ENCODE data around the gene RNF11. TPM values are rescaled to one million over a fixed set of nuclear protein-coding genes. Genes with fewer than 3 reads are reported as not detected.

The RNF11 gene
- total RNA-seq, 1 donor from 2014 or later, result 94.0 TPM

DNA sequence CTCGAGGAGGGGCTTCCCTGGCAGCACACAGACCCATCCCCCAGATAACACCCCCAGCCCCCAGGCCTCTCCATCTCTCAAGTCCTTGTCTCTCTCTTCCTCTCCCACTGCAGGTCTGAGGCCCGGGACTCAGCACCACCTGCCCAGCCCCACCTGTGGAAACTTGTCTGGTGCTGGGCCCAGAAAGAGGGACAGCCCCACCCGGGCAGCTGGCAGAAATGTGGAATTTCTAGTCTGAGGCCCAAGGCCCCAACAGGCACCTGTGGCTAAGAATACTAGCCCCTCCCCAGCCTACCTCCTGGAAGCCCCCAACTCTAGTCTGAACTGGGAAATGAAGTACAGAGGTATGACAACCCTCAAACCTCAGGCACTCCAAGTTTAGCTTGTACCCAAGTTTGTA, 78.9 kb downstream of the RNF11 start:
- no peaks in the 10 kb centered on the region for H3K9me3 ChIP-seq
- H3K36me3 ChIP-seq, result no peaks in the 10 kb centered on the region
- peak overlapping the region; percentile 65 for H3K27ac ChIP-seq
- H3K4me1 ChIP-seq, result peaks cover 14% of the 10 kb centered on the region
- no peak overlapping the region for H3K4me3 ChIP-seq
- no peaks in the 10 kb centered on the region for H3K27me3 ChIP-seq
- TF ChIP-seq, protein P1, sequence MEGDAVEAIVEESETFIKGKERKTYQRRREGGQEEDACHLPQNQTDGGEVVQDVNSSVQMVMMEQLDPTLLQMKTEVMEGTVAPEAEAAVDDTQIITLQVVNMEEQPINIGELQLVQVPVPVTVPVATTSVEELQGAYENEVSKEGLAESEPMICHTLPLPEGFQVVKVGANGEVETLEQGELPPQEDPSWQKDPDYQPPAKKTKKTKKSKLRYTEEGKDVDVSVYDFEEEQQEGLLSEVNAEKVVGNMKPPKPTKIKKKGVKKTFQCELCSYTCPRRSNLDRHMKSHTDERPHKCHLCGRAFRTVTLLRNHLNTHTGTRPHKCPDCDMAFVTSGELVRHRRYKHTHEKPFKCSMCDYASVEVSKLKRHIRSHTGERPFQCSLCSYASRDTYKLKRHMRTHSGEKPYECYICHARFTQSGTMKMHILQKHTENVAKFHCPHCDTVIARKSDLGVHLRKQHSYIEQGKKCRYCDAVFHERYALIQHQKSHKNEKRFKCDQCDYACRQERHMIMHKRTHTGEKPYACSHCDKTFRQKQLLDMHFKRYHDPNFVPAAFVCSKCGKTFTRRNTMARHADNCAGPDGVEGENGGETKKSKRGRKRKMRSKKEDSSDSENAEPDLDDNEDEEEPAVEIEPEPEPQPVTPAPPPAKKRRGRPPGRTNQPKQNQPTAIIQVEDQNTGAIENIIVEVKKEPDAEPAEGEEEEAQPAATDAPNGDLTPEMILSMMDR (IDR thresholded peaks at IDR 0.05), result no peak
- DNase-seq (peak; percentile 76), ATAC-seq (peak; percentile 42)
- intact Hi-C loops (cut with DNase I), result no loop called here

DNA sequence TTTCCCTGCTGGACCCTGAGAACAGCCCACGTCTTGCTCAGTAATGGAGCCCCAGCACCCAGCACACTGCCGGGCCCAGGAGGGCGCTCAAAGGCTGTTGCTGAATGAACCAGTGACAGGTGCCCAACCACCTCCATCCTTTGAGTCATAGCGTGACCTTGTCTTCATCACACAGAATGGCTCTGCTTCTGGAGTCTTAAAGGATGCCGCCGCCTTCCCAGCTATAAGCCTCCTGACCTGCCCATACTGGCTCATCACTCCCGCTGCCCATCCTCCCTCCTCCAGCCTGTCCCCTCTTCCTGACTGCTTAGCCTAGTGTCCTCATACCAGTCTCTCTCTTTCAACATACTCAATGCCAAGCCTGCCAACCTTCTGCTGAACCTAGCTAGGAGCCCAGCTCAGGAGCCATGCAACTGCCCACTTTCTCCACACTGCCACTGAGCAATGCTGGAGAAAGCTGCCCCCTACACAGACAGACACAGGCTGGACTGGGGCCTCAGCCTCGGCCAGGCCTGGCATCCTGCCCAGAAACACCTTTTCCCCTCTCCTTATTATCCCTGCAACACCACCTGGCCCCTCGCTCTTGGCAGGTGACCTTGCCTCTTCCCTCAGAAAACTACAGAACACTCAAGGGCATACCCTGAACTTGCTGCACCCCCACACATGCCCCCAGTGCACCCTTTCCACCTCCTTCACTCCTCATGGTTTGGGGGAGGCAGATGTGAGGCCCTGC, 80.2 kb downstream of the RNF11 start:
- no peak overlapping the region for H3K27ac ChIP-seq
- no peak for ATAC-seq

DNA sequence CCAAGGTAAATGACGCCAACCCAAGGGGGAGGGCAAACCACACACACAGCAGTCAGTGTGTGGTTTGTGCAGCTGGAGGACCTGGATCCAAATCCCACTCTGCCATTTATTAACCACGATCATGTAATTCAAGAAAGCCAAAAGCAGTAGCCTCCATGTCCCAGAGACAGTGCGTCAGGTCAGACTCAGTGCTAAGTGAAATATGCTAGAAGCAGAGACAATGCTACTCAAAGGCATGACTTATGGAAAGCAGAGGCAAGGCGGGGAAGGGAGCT, 80.7 kb downstream of the RNF11 start:
- peaks cover 14% of the 10 kb centered on the region for H3K4me1 ChIP-seq
- H3K4me3 ChIP-seq, result no peak overlapping the region
- no peaks in the 10 kb centered on the region for H3K27me3 ChIP-seq
- H3K27ac ChIP-seq, result no peak overlapping the region
- ATAC-seq (no peak), DNase-seq (no peak)
- TF ChIP-seq, protein P1 (IDR thresholded peaks at IDR 0.05), result no peak
- no peaks in the 10 kb centered on the region for H3K9me3 ChIP-seq
- no peaks in the 10 kb centered on the region for H3K36me3 ChIP-seq
- intact Hi-C loops (cut with DNase I), result no loop called here

More for the DNA sequence above, 80.2 kb downstream of the RNF11 start:
- H3K4me3 ChIP-seq, result no peak overlapping the region
- H3K27me3 ChIP-seq, result no peaks in the 10 kb centered on the region
- TF ChIP-seq, protein P1 (IDR thresholded peaks at IDR 0.05), result no peak
- peaks cover 14% of the 10 kb centered on the region for H3K4me1 ChIP-seq
- peak; percentile 55 for DNase-seq
- H3K36me3 ChIP-seq, result no peaks in the 10 kb centered on the region
- intact Hi-C loops (cut with DNase I), result no loop called here
- H3K9me3 ChIP-seq, result no peaks in the 10 kb centered on the region

DNA sequence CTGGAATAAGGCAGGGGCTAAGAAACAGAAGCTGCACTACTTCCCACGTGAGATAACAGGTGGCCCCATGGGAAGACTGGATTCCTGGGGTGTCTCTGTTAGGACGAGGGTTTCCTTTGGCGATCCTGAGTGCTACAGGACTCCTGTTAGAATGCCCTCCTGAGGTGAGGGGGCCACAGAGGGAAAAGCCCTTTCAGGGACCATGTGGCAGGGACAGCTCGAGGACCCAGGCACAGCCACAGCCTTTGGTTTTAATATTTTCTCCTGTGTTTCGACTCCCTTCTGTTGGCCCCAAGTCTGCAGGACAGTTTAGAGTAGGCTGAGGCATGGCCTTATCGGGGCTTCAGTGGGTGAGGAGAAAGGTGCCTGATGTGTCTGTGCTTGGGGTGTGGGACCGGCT, 81.7 kb downstream of the RNF11 start:
- no peaks in the 10 kb centered on the region for H3K36me3 ChIP-seq
- H3K27me3 ChIP-seq, result no peaks in the 10 kb centered on the region
- TF ChIP-seq, protein P1 (IDR thresholded peaks at IDR 0.05), result no peak
- DNase-seq (no peak), ATAC-seq (no peak)
- peaks cover 14% of the 10 kb centered on the region for H3K4me1 ChIP-seq
- no peak overlapping the region for H3K4me3 ChIP-seq
- intact Hi-C loops (cut with DNase I), result no loop called here
- no peaks in the 10 kb centered on the region for H3K9me3 ChIP-seq
- no peak overlapping the region for H3K27ac ChIP-seq

DNA sequence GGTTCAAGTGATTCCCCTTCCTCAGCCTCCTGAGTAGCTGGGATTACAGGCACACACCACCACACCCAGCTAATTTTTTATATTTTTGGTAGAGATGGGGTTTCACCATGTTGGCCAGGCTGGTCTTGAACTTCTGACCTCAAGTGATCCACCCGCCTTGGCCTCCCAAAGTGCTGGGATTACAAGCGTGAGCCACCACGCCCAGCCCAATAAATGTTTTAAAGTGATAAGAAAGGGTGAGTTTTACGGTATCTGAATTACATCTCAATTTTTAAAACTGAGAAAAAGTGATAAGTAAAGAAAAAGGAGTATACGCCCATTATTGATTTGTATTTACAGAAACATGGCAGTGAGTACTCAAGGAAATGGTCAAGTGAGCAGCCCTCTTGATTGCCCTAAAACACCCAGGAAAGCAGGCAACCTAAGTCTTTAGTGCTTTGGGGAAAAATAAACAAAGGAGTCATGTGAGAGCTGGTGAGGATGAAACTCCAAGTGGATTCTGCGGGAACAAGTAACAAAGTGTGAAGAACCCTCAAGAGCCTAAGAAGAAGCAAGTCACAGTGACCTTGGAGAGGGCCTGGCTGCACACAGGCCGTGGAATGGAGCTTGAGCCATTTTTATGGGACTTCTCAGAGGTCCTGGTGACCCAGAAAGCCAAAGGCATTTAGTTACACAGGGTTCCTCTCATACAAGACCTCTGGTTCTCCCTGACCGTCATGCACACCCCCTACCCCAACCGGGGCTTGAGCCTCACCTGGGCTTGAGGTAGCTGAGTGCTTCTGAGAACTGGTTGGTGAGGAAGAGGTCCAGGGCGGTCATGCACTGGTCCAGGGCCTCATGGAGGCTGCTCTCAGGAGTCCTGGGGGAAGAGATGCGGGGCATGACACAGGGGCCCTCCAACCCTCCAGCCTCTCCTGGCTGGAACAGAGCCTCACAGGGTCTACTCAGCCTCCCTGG, 85.2 kb downstream of the RNF11 start:
- ATAC-seq (peak; percentile 71), DNase-seq (no peak)
- Histone ChIP-seq H3K27ac (no peak overlapping the region), H3K4me1 (no peaks in the 10 kb centered on the region), H3K27me3 (no peaks in the 10 kb centered on the region), H3K36me3 (no peaks in the 10 kb centered on the region), H3K9me3 (no peaks in the 10 kb centered on the region), H3K4me3 (no peak overlapping the region)
- TF ChIP-seq, protein P1 (IDR thresholded peaks at IDR 0.05), result no peak
- intact Hi-C loops (cut with DNase I), result no loop called here
